SK-N-SH (cell line): ENCODE results near the gene WWC2. TPM values are rescaled to one million over a fixed set of nuclear protein-coding genes. Genes with fewer than 3 reads are reported as not detected.

Experiments
- CTCF ChIA-PET: fragments of 300-600, 350-600 bp; formaldehyde crosslinking; extraction: SDS; loops from one replicate; lab custom pipeline; 2021; lab: Yijun Ruan, JAX
- POLR2A ChIA-PET: fragments of 350-600 bp; sonication (Branson Sonifier 250); formaldehyde crosslinking; extraction: SDS; loops from one replicate; lab custom pipeline; 2020; ENCODE audit warnings: antibody characterized with exemption, inconsistent platforms; lab: Yijun Ruan, JAX
- DNase-seq: peaks from one replicate; pipeline ENCODE4 v3.0.0; 2012
- H2AFZ ChIP-seq: fragments of 200-600 bp; sonication (generic); 2 replicates; pipeline ENCODE4 v1.8.1; 2016; ENCODE audit warnings: antibody characterized with exemption, mild to moderate bottlenecking, low read depth
- H3F3A ChIP-seq: fragments of 200-600 bp; sonication (generic); replicated peaks from 2 replicates; pipeline ENCODE3; 2016; ENCODE audit warnings: antibody characterized with exemption, mild to moderate bottlenecking; ENCODE audit not compliant: insufficient read depth
- H3K27ac ChIP-seq, 2 experiments: fragments of 200-500 bp in 1 of 2; fragments of 200-600 bp in 1 of 2; sonication (Bioruptor generic) in 1 of 2; sonication (generic), shearing (Covaris generic) in 1 of 2; 2 replicates each; pipeline versions ENCODE4 v1.5.1 to v1.6.1; 2014 to 2016; ENCODE audit warnings: low read depth in 2 of 2, inconsistent platforms in 1 of 2, low read length in 1 of 2, mild to moderate bottlenecking in 1 of 2, mixed read lengths in 1 of 2
- H3K27me3 ChIP-seq: fragments of 200-600 bp; sonication (generic), shearing (Covaris generic); 2 replicates; pipeline ENCODE4 v1.6.1; 2016; ENCODE audit warnings: mixed run types; ENCODE audit not compliant: insufficient read depth
- H3K36me3 ChIP-seq, 2 experiments: fragments of 200-500 bp in 1 of 2; fragments of 200-600 bp in 1 of 2; sonication (Bioruptor generic) in 1 of 2; sonication (generic) in 1 of 2; replicated peaks in 1 of 2; 2 replicates each; pipeline versions ENCODE3 to v1.5.1; 2014 to 2016; ENCODE audit warnings: low read length in 1 of 2, mild to moderate bottlenecking in 1 of 2; ENCODE audit not compliant: insufficient read depth in 2 of 2, control insufficient read depth in 1 of 2
- H3K4me1 ChIP-seq, 2 experiments: fragments of 200-500 bp in 1 of 2; fragments of 200-600 bp in 1 of 2; sonication (Bioruptor generic) in 1 of 2; sonication (generic), shearing (Covaris generic) in 1 of 2; 2 replicates each; pipeline versions ENCODE4 v1.5.1 to v1.6.1; 2014 to 2016; ENCODE audit warnings: low read depth in 1 of 2, low read length in 1 of 2, mixed run types in 1 of 2; ENCODE audit not compliant: insufficient read depth in 2 of 2, control insufficient read depth in 1 of 2
- H3K4me2 ChIP-seq: fragments of 200-600 bp; sonication (generic), shearing (Covaris generic); 2 replicates; pipeline ENCODE4 v1.6.1; 2017; ENCODE audit warnings: mixed run types
- H3K4me3 ChIP-seq, 2 experiments: fragments of 200-500 bp in 1 of 2; fragments of 200-600 bp in 1 of 2; sonication (Bioruptor generic) in 1 of 2; sonication (generic), shearing (Covaris generic) in 1 of 2; 2 replicates each; pipeline versions ENCODE4 v1.5.1 to v1.8.1; 2014 to 2016; ENCODE audit warnings: low read depth in 2 of 2, inconsistent platforms in 1 of 2, low read length in 1 of 2, mild to moderate bottlenecking in 1 of 2, mixed read lengths in 1 of 2, moderate library complexity in 1 of 2
- H3K79me2 ChIP-seq: fragments of 200-600 bp; sonication (generic); 2 replicates; pipeline ENCODE4 v1.8.1; 2017; ENCODE audit warnings: mild to moderate bottlenecking; ENCODE audit not compliant: insufficient read depth
- H3K9ac ChIP-seq: fragments of 200-600 bp; sonication (generic); 2 replicates; pipeline ENCODE4 v1.6.1; 2017; ENCODE audit warnings: mixed run types
- H3K9me2 ChIP-seq: fragments of 200-600 bp; sonication (generic); 2 replicates; pipeline ENCODE4 v1.6.1; 2017; ENCODE audit warnings: mixed run types
- H3K9me3 ChIP-seq: fragments of 200-600 bp; sonication (generic); 2 replicates; pipeline ENCODE4 v1.6.1; 2017; ENCODE audit warnings: mixed run types, mild to moderate bottlenecking, moderate library complexity
- H4K20me1 ChIP-seq: fragments of 200-600 bp; sonication (generic); 2 replicates; pipeline ENCODE4 v1.6.1; 2017; ENCODE audit warnings: mild to moderate bottlenecking, mixed run types; ENCODE audit not compliant: insufficient read depth
- FOXM1 ChIP-seq: IDR thresholded peaks from 2 replicates; pipeline ENCODE4 v1.4.0; 2012; ENCODE audit warnings: low read depth, mild to moderate bottlenecking
- IRF3 ChIP-seq: fragments of 150-350 bp; IDR thresholded peaks from 2 replicates; pipeline ENCODE4 v1.6.1; 2016; ENCODE audit warnings: mild to moderate bottlenecking, low read depth, low read length
- MAX ChIP-seq: IDR thresholded peaks from 2 replicates; pipeline ENCODE4 v1.4.0; 2012; ENCODE audit warnings: low read depth
- MEF2A ChIP-seq: IDR thresholded peaks from 2 replicates; pipeline ENCODE4 v1.4.0; 2012; ENCODE audit warnings: low read depth, borderline replicate concordance
- NRF1 ChIP-seq: IDR thresholded peaks from 2 replicates; pipeline ENCODE4 v1.6.1; 2012; ENCODE audit warnings: low read depth, mild to moderate bottlenecking, low read length
- RAD21 ChIP-seq: IDR thresholded peaks from 2 replicates; pipeline ENCODE4 v1.6.1; 2012; ENCODE audit warnings: mild to moderate bottlenecking, low read length
- RCOR1 ChIP-seq: fragments of 150-350 bp; IDR thresholded peaks from 2 replicates; pipeline ENCODE4 v1.6.1; 2017; ENCODE audit warnings: antibody characterized with exemption, low read length
- RFX5 ChIP-seq: IDR thresholded peaks from 2 replicates; pipeline ENCODE4 v1.6.1; 2012; ENCODE audit warnings: mild to moderate bottlenecking, improper control_type of control experiment, low read length
- SIN3A ChIP-seq: IDR thresholded peaks from 2 replicates; pipeline ENCODE4 v1.6.1; 2012; ENCODE audit warnings: low read depth, mild to moderate bottlenecking, low read length, moderate library complexity, borderline replicate concordance
- SMC3 ChIP-seq: IDR thresholded peaks from 2 replicates; pipeline ENCODE4 v1.6.1; 2012; ENCODE audit warnings: low read depth, low read length, improper control_type of control experiment
- USF1 ChIP-seq: IDR thresholded peaks from 2 replicates; pipeline ENCODE4 v1.4.0; 2012; ENCODE audit warnings: low read depth, borderline replicate concordance
- USF2 ChIP-seq: fragments of 150-350 bp; IDR thresholded peaks from 2 replicates; pipeline ENCODE4 v1.6.1; 2017; ENCODE audit warnings: antibody characterized with exemption, low read length, low read depth, borderline replicate concordance
- ZBTB33 ChIP-seq: IDR thresholded peaks from 2 replicates; pipeline ENCODE4 v1.4.0; 2012; ENCODE audit warnings: low read depth, borderline replicate concordance
- WGBS: methylation state at CpG from one replicate; pipeline ENCODE4 v1.1.6; 2017; ENCODE audit warnings: low lambda C conversion rate; 5-methylcytosine and 5-hydroxymethylcytosine counted together
- polyA plus RNA-seq, 3 experiments: library from polyadenylated mRNA; depleted of rRNA; stranded (reverse); fragments of >200 nt; gene quantifications; 2 replicates each; pipeline ENCODE4 v1.2.3, GENCODE V29; 2012

Gene WWC2
- polyA plus RNA-seq, 1 of the 3 experiments (the other 2 are of a cell fraction): 18.4 TPM

- POLR2A ChIA-PET: no interaction called here
- H3K27ac ChIP-seq: no peak overlapping the region
- H3K9ac ChIP-seq: no peak overlapping the region
- H2AFZ ChIP-seq: no peak overlapping the region
- H3F3A ChIP-seq: no peaks in the 10 kb centered on the region
- H3K79me2 ChIP-seq: peaks cover 88% of the 10 kb centered on the region
- no peak for DNase-seq
- no peak overlapping the region for H3K4me3 ChIP-seq
- no peaks in the 10 kb centered on the region for H3K27me3 ChIP-seq
- H3K9me2 ChIP-seq: no peaks in the 10 kb centered on the region
- H3K4me1 ChIP-seq: peaks cover 0 to 2% of the 10 kb centered on the region in 2 experiments; a peak in 1 of 4 replicates
- peaks cover 13% of the 10 kb centered on the region; the same call in 1 of the 2 replicates for H4K20me1 ChIP-seq
- H3K4me2 ChIP-seq: no peak overlapping the region
- no peaks in the 10 kb centered on the region for H3K36me3 ChIP-seq
- TF ChIP-seq RFX5 (no peak), RAD21 (no peak), FOXM1 (no peak), NRF1 (no peak), ZBTB33 (no peak), SIN3A (no peak), SMC3 (no peak), USF1 (no peak), USF2 (no peak), MAX (no peak), RCOR1 (no peak), MEF2A (no peak), IRF3 (no peak)
- CTCF ChIA-PET: no interaction called here
- WGBS: 96% methylated on average over 11 of the region's 11 CpGs
- H3K9me3 ChIP-seq: no peaks in the 10 kb centered on the region
Observed at GRCh38 chr4:183155450-183156184, 56.6 kb downstream of the WWC2 start.
